Smooth muscle cell (in vitro differentiated cells): ENCODE measurements around the gene ADAMTS17. TPM values are rescaled to one million over a fixed set of nuclear protein-coding genes. Genes with fewer than 3 reads are reported as not detected.
A peak's percentile ranks its signal among the peaks of the same experiment; 100 is the strongest.

Experiments used
- DNase-seq: peaks from one replicate; lab custom pipeline; 2025; ENCODE audit not compliant: unreplicated experiment; lab: John Stamatoyannopoulos, UW
- H2AFZ ChIP-seq: fragments of 200-600 bp; sonication (generic); 2 replicates; pipeline ENCODE4 v1.6.0; 2016; ENCODE audit warnings: antibody characterized with exemption, low read depth, mild to moderate bottlenecking
- H3F3A ChIP-seq: fragments of 200-600 bp; sonication (generic); 2 replicates; pipeline ENCODE4 v1.6.0; 2017; ENCODE audit warnings: antibody characterized with exemption, low read depth
- H3K27ac ChIP-seq: fragments of 200-600 bp; sonication (generic); 2 replicates; pipeline ENCODE4 v1.5.1; 2016; ENCODE audit warnings: low read depth, mild to moderate bottlenecking
- H3K27me3 ChIP-seq: fragments of 200-600 bp; sonication (generic); 2 replicates; pipeline ENCODE4 v1.6.1; 2016; ENCODE audit warnings: low read depth, mild to moderate bottlenecking
- H3K36me3 ChIP-seq: fragments of 200-600 bp; sonication (generic); 2 replicates; pipeline ENCODE4 v1.5.1; 2016; ENCODE audit warnings: low read depth
- H3K4me1 ChIP-seq: fragments of 200-600 bp; sonication (generic); 2 replicates; pipeline ENCODE4 v1.5.1; 2016; ENCODE audit warnings: low read depth
- H3K4me2 ChIP-seq: fragments of 200-600 bp; sonication (generic); 2 replicates; pipeline ENCODE4 v1.6.0; 2016; ENCODE audit warnings: mild to moderate bottlenecking
- H3K4me3 ChIP-seq: fragments of 200-600 bp; sonication (generic); 2 replicates; pipeline ENCODE4 v1.5.1; 2016; ENCODE audit warnings: mild to moderate bottlenecking
- H3K79me2 ChIP-seq: fragments of 200-600 bp; sonication (generic); 2 replicates; pipeline ENCODE4 v1.6.0; 2016; ENCODE audit warnings: low read depth, mild to moderate bottlenecking
- H3K9ac ChIP-seq: fragments of 200-600 bp; sonication (generic); 2 replicates; pipeline ENCODE4 v1.6.0; 2016; ENCODE audit warnings: low read depth
- H3K9me3 ChIP-seq: fragments of 200-600 bp; sonication (generic); replicated peaks from 2 replicates; pipeline ENCODE4 v1.5.1; 2016; ENCODE audit warnings: low read depth
- H4K20me1 ChIP-seq: fragments of 200-600 bp; sonication (generic); 2 replicates; pipeline ENCODE4 v1.6.0; 2016; ENCODE audit warnings: low read depth
- CTCF ChIP-seq: fragments of 200-600 bp; sonication (generic); IDR thresholded peaks from 2 replicates; pipeline ENCODE4 v1.5.1; 2017; ENCODE audit warnings: borderline replicate concordance, mild to moderate bottlenecking, antibody characterized with exemption; ENCODE audit not compliant: insufficient read depth, poor library complexity, severe bottlenecking
- WGBS: methylation state at CpG from one replicate; pipeline ENCODE4 v1.1.7; 2016; ENCODE audit warnings: low lambda C conversion rate; 5-methylcytosine and 5-hydroxymethylcytosine counted together
- polyA plus RNA-seq: library from polyadenylated mRNA; unstranded; fragments of >200 nt; fragmentation: Nextera tagmentation; extraction: Ambion mirVana; gene quantifications from 2 replicates; pipeline ENCODE4 v1.2.1, GENCODE V29; 2016
- total RNA-seq: library from RNA; depleted of rRNA; stranded (reverse); fragments of >200 nt; gene quantifications from 2 replicates; pipeline ENCODE4 v1.2.3, GENCODE V29; 2014

ADAMTS17 gene
- total and polyA plus RNA-seq, 2 experiments from 2014 or later: 0.63 to 3.1 TPM

- no peaks in the 10 kb centered on the region for H3K9me3 ChIP-seq
- no peaks in the 10 kb centered on the region for H4K20me1 ChIP-seq
- WGBS: 92% methylated on average over 5 of the region's 5 CpGs
- H3K27me3 ChIP-seq: no peaks in the 10 kb centered on the region
- no peak overlapping the region for H3K4me3 ChIP-seq
- no peaks in the 10 kb centered on the region for H3K36me3 ChIP-seq
- no peak overlapping the region for H3K4me2 ChIP-seq
- TF ChIP-seq CTCF: no peak
- no peaks in the 10 kb centered on the region for H3K79me2 ChIP-seq
- H2AFZ ChIP-seq: no peak overlapping the region
- peaks cover 16% of the 10 kb centered on the region for H3K4me1 ChIP-seq
- H3K27ac ChIP-seq: no peak overlapping the region
- no peak overlapping the region for H3K9ac ChIP-seq
- no peak for DNase-seq
- peaks cover 5% of the 10 kb centered on the region for H3F3A ChIP-seq
Observed at GRCh38 chr15:99987119-99987506, 354.7 kb downstream of the ADAMTS17 start.

- H3F3A ChIP-seq: peaks cover 5% of the 10 kb centered on the region
- no peak for TF ChIP-seq CTCF
- peak overlapping the region; percentile 72 for H2AFZ ChIP-seq
- WGBS: 53% methylated on average over 9 of the region's 9 CpGs
- no peak for DNase-seq
- no peaks in the 10 kb centered on the region for H4K20me1 ChIP-seq
- H3K36me3 ChIP-seq: no peaks in the 10 kb centered on the region
- H3K27ac ChIP-seq: peak overlapping the region; percentile 47
- peak overlapping the region; percentile 11 for H3K4me2 ChIP-seq
- H3K4me3 ChIP-seq: no peak overlapping the region
- no peaks in the 10 kb centered on the region for H3K79me2 ChIP-seq
- peaks cover 16% of the 10 kb centered on the region for H3K4me1 ChIP-seq
- H3K9me3 ChIP-seq: no peaks in the 10 kb centered on the region
- H3K9ac ChIP-seq: no peak overlapping the region
- no peaks in the 10 kb centered on the region for H3K27me3 ChIP-seq
Observed at GRCh38 chr15:99986297-99987118, 355.3 kb downstream of the ADAMTS17 start.

GRCh38 chr15:99985878-99986277, 355.9 kb downstream of the ADAMTS17 start:
- Histone ChIP-seq H3K9ac (no peak overlapping the region), H3K4me2 (peak overlapping the region; percentile 11), H3K9me3 (no peaks in the 10 kb centered on the region), H3K79me2 (no peaks in the 10 kb centered on the region), H2AFZ (peak overlapping the region; percentile 72), H4K20me1 (no peaks in the 10 kb centered on the region), H3F3A (peaks cover 5% of the 10 kb centered on the region), H3K36me3 (no peaks in the 10 kb centered on the region), H3K4me1 (peaks cover 16% of the 10 kb centered on the region), H3K27ac (peak overlapping the region; percentile 47), H3K27me3 (no peaks in the 10 kb centered on the region), H3K4me3 (no peak overlapping the region)
- no peak for TF ChIP-seq CTCF
- DNase-seq: no peak
- 95% methylated on average over 4 of the region's 4 CpGs for WGBS
